DMS79 treated with DMSO at 0.1 percent for 48 hours (cell line): ENCODE measurements around the gene USE1.

ENCODE experiments used
- DNase-seq: peaks from one replicate; lab custom pipeline; 2025; lab: John Stamatoyannopoulos, UW

Gene USE1

GRCh38 chr19:17205237-17206140 is 9.7 kb upstream of the USE1 start:
- DNase-seq, result no peak

GRCh38 chr19:17206736-17207581 is 8.2 kb upstream of the USE1 start:
- DNase-seq, result no peak

- no peak for DNase-seq
Measured at GRCh38 chr19:17209126-17210036, 5.8 kb upstream of the USE1 start.

- DNase-seq, result no peak
Measured at GRCh38 chr19:17210296-17210695, 4.9 kb upstream of the USE1 start.

GRCh38 chr19:17211547-17212446 is 3.4 kb upstream of the USE1 start:
- no peak for DNase-seq

GRCh38 chr19:17213334-17213733 is 1.8 kb upstream of the USE1 start:
- DNase-seq, result no peak

GRCh38 chr19:17214508-17215126 is 540 bp upstream of the USE1 start:
- peak; percentile 65 for DNase-seq

GRCh38 chr19:17216058-17216670 is 1.0 kb downstream of the USE1 start:
- DNase-seq, result no peak

GRCh38 chr19:17219286-17219685 is 4.1 kb downstream of the USE1 start:
- no peak for DNase-seq

- no peak for DNase-seq
Measured at GRCh38 chr19:17220207-17220758, 5.1 kb downstream of the USE1 start.

- no peak for DNase-seq
Measured at GRCh38 chr19:17225053-17225452, 9.9 kb downstream of the USE1 start.

GRCh38 chr19:17226002-17226933 is 11.1 kb downstream of the USE1 start, which contains the start of gene OCEL1:
OCEL1 (plus strand) TSS chr19:17226226; CDS start chr19:17226248, 22 bp downstream.
- peak; percentile 95 for DNase-seq

GRCh38 chr19:17227798-17228367 is 12.7 kb downstream of the USE1 start:
- no peak for DNase-seq

- DNase-seq, result no peak
Measured at GRCh38 chr19:17229890-17230289, 14.7 kb downstream of the USE1 start.

GRCh38 chr19:17232258-17232657 is 17.1 kb downstream of the USE1 start:
- DNase-seq, result no peak

GRCh38 chr19:17234911-17235299 is 19.7 kb downstream of the USE1 start:
- DNase-seq, result peak; percentile 26

GRCh38 chr19:17235300-17235970 is 20.3 kb downstream of the USE1 start:
- DNase-seq, result peak; percentile 47
